ENCODE data around the gene ITGB7. TPM values are rescaled to one million over a fixed set of nuclear protein-coding genes. Genes with fewer than 3 reads are reported as not detected.

Gene ITGB7
- polyA plus RNA-seq, 1 of the 3 experiments (the other 2 are of a cell fraction): 0.25 TPM

GRCh38 chr12:53226815-53227214 lies 19.8 kb upstream of the ITGB7 start:
- 96% methylated on average over 4 of the region's 4 CpGs for WGBS (ENCODE audit: low lambda C conversion rate)
- Histone ChIP-seq H3K36me3 (replicated peaks in 1 of 2; ENCODE audit: control insufficient read depth in 1 of 2, insufficient read depth in 2 of 2, low read length in 1 of 2) (peaks cover 0 to 8% of the 10 kb centered on the region in 2 experiments), H3K27ac (ENCODE audit: low read depth in 2 of 2, low read length in 1 of 2) (no peak overlapping the region), H3K4me2 (no peak overlapping the region), H2AFZ (ENCODE audit: low read depth) (no peak overlapping the region), H3K27me3 (ENCODE audit: insufficient read depth) (no peaks in the 10 kb centered on the region), H3K4me3 (ENCODE audit: low read depth in 2 of 2, low read length in 1 of 2) (no peak overlapping the region), H3K9ac (no peak overlapping the region), H3K79me2 (ENCODE audit: insufficient read depth) (peaks cover 5% of the 10 kb centered on the region; the same call in 1 of the 2 replicates), H4K20me1 (ENCODE audit: insufficient read depth) (no peaks in the 10 kb centered on the region), H3F3A (replicated peaks; ENCODE audit: insufficient read depth) (peaks cover 26% of the 10 kb centered on the region), H3K9me2 (no peaks in the 10 kb centered on the region), H3K4me1 (ENCODE audit: control insufficient read depth in 1 of 2, insufficient read depth in 2 of 2, low read depth in 1 of 2, low read length in 1 of 2) (peaks cover 48 to 59% of the 10 kb centered on the region in 2 experiments), H3K9me3 (no peaks in the 10 kb centered on the region)
- DNase-seq: no peak
- TF ChIP-seq FOXM1 (IDR thresholded peaks at IDR 0.05; ENCODE audit: low read depth) (no peak), ELF1 (IDR thresholded peaks at IDR 0.05) (no peak), MXI1 (IDR thresholded peaks at IDR 0.05; ENCODE audit: low read depth, low read length) (no peak), NRF1 (IDR thresholded peaks at IDR 0.05; ENCODE audit: low read depth, low read length) (no peak), RAD21 (IDR thresholded peaks at IDR 0.05; ENCODE audit: low read length) (no peak), FOXJ3 (CRISPR knock-in tag; IDR thresholded peaks at IDR 0.05) (no peak), GATA2 (CRISPR knock-in tag; IDR thresholded peaks at IDR 0.05) (no peak), SIN3A (IDR thresholded peaks at IDR 0.05; ENCODE audit: borderline replicate concordance, low read depth, low read length) (no peak), JUND (IDR thresholded peaks at IDR 0.05) (no peak), IRF3 (IDR thresholded peaks at IDR 0.05; ENCODE audit: low read depth, low read length) (no peak), POLR2AphosphoS5 (IDR thresholded peaks at IDR 0.05; ENCODE audit: low read depth, low read length) (no peak), CHD2 (IDR thresholded peaks at IDR 0.05; ENCODE audit: low read length, partially characterized antibody) (no peak), MEF2A (IDR thresholded peaks at IDR 0.05; ENCODE audit: borderline replicate concordance, low read depth) (no peak), TEAD4 (IDR thresholded peaks at IDR 0.05; ENCODE audit: borderline replicate concordance, insufficient read depth) (no peak)
- TF ChIP-seq, protein P1, sequence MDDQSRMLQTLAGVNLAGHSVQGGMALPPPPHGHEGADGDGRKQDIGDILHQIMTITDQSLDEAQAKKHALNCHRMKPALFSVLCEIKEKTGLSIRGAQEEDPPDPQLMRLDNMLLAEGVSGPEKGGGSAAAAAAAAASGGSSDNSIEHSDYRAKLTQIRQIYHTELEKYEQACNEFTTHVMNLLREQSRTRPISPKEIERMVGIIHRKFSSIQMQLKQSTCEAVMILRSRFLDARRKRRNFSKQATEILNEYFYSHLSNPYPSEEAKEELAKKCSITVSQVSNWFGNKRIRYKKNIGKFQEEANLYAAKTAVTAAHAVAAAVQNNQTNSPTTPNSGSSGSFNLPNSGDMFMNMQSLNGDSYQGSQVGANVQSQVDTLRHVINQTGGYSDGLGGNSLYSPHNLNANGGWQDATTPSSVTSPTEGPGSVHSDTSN (IDR thresholded peaks at IDR 0.05): no peak
- TF ChIP-seq, protein P2, sequence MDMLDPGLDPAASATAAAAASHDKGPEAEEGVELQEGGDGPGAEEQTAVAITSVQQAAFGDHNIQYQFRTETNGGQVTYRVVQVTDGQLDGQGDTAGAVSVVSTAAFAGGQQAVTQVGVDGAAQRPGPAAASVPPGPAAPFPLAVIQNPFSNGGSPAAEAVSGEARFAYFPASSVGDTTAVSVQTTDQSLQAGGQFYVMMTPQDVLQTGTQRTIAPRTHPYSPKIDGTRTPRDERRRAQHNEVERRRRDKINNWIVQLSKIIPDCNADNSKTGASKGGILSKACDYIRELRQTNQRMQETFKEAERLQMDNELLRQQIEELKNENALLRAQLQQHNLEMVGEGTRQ (IDR thresholded peaks at IDR 0.05; ENCODE audit: borderline replicate concordance, low read depth, low read length): no peak
- TF ChIP-seq, protein P3, sequence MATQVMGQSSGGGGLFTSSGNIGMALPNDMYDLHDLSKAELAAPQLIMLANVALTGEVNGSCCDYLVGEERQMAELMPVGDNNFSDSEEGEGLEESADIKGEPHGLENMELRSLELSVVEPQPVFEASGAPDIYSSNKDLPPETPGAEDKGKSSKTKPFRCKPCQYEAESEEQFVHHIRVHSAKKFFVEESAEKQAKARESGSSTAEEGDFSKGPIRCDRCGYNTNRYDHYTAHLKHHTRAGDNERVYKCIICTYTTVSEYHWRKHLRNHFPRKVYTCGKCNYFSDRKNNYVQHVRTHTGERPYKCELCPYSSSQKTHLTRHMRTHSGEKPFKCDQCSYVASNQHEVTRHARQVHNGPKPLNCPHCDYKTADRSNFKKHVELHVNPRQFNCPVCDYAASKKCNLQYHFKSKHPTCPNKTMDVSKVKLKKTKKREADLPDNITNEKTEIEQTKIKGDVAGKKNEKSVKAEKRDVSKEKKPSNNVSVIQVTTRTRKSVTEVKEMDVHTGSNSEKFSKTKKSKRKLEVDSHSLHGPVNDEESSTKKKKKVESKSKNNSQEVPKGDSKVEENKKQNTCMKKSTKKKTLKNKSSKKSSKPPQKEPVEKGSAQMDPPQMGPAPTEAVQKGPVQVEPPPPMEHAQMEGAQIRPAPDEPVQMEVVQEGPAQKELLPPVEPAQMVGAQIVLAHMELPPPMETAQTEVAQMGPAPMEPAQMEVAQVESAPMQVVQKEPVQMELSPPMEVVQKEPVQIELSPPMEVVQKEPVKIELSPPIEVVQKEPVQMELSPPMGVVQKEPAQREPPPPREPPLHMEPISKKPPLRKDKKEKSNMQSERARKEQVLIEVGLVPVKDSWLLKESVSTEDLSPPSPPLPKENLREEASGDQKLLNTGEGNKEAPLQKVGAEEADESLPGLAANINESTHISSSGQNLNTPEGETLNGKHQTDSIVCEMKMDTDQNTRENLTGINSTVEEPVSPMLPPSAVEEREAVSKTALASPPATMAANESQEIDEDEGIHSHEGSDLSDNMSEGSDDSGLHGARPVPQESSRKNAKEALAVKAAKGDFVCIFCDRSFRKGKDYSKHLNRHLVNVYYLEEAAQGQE (IDR thresholded peaks at IDR 0.05; ENCODE audit: low read depth, low read length): no peak
- CTCF ChIA-PET: interaction anchor here (1.2 kb wide), 1 partner anchor 68 kb away, joined by 3 read pairs; no protein-coding TSS in a partner anchor
- POLR2A ChIA-PET: no interaction called here
